Heart left ventricle (tissue), 13 donors: ENCODE data around the gene FRMD8.

Experiments
- CTCF ChIP-seq, 12 donors: fragments of 200-600 bp; sonication (generic) in 4 of 12; IDR thresholded peaks; one replicate each; pipeline versions ENCODE4 v1.5.0 to v1.8.0; 2018 to 2022; ENCODE audit warnings: antibody characterized with exemption in 12 of 12, mild to moderate bottlenecking in 5 of 12
- POLR2A ChIP-seq, 2 donors: fragments of 450-650 bp; IDR thresholded peaks; one replicate each; pipeline ENCODE4 v1.6.1; 2017; ENCODE audit warnings: antibody characterized with exemption in 2 of 2, mild to moderate bottlenecking in 2 of 2, moderate library complexity in 2 of 2
- donor health status: ischemic (EF 13 %, LVEDD 7.1; RV severe dilation, severe dysfunction).
- donor health status: DM: no; HTN: yes; CAD: no.
- donor health status: DM: no; HTN: no; CAD: no.
- donor health status: ischemic (EF 25% LVEDD 6.9; RV normal size, moderate dysfunction).
- donor health status: ischemic (EF 25% LVEDD 5.7; RV mildly dilated, moderate dysfunction).
- donor health status: ischemic (EF 35%, LVEDD 5.7; RV mildly dilated, moderate dysfunction).
- donor health status: nonischemic (EF 11% LVEDD 7.7; RV severe dilation, severe dysfunction).
- donor health status: DM: yes; HTN: yes; CAD: no.
- donor health status: PGD.
- donor health status: ischemic (EF 29% LVEDD 5.4; RV normal size, mild dysfunction).
- donor health status: nonischemic (EF 23%, LVEDD 6.1; RV moderate dilation, normal function).

GRCh38 chr11:65393513-65394079 is 7.2 kb downstream of the FRMD8 start:
- TF ChIP-seq CTCF (IDR thresholded peaks at IDR 0.05) (no peak), POLR2A (IDR thresholded peaks at IDR 0.05) (no peak)
